Neural cell (in vitro differentiated cells): ENCODE measurements around the gene EIF1AD. TPM values are rescaled to one million over a fixed set of nuclear protein-coding genes. Genes with fewer than 3 reads are reported as not detected.

Source experiments
- H2AFZ ChIP-seq: fragments of 200-600, 300-800 bp; sonication (generic), shearing (Covaris generic); 2 replicates; pipeline ENCODE4 v1.6.0; 2014; ENCODE audit warnings: low read depth, mild to moderate bottlenecking, antibody characterized with exemption, low read length, moderate library complexity
- H3F3A ChIP-seq: fragments of 200-600 bp; shearing (Covaris generic); 2 replicates; pipeline ENCODE4 v1.6.1; 2016; ENCODE audit warnings: mild to moderate bottlenecking, moderate library complexity, mixed read lengths, antibody characterized with exemption, low read length; ENCODE audit not compliant: insufficient read depth, poor library complexity, severe bottlenecking
- H3K27ac ChIP-seq: fragments of 200-600, 300-800 bp; sonication (generic), shearing (Covaris generic); 2 replicates; pipeline ENCODE4 v1.5.1; 2014; ENCODE audit warnings: mild to moderate bottlenecking, low read length, moderate library complexity
- H3K27me3 ChIP-seq: fragments of 300-800, 200-600 bp; sonication (generic), shearing (Covaris generic); 2 replicates; pipeline ENCODE4 v1.6.0; 2014; ENCODE audit warnings: mild to moderate bottlenecking, low read depth, low read length, moderate library complexity; ENCODE audit not compliant: insufficient read depth
- H3K36me3 ChIP-seq: fragments of 300-800, 200-600 bp; sonication (generic), shearing (Covaris generic); 2 replicates; pipeline ENCODE4 v1.5.1; 2014; ENCODE audit warnings: mild to moderate bottlenecking, antibody characterized with exemption, low read length, moderate library complexity; ENCODE audit not compliant: insufficient read depth
- H3K4me2 ChIP-seq: fragments of 300-800, 200-600 bp; sonication (generic), shearing (Covaris generic); 2 replicates; pipeline ENCODE4 v1.6.0; 2014; ENCODE audit warnings: mild to moderate bottlenecking, low read length
- H3K4me3 ChIP-seq: fragments of 300-800, 200-600 bp; sonication (generic), shearing (Covaris generic); 2 replicates; pipeline ENCODE4 v1.5.1; 2014; ENCODE audit warnings: mild to moderate bottlenecking, low read length, moderate library complexity
- H3K79me2 ChIP-seq: fragments of 200-600 bp; shearing (Covaris generic); replicated peaks from 2 replicates; pipeline ENCODE4 v1.6.0; 2014; ENCODE audit warnings: mild to moderate bottlenecking, low read length, moderate library complexity; ENCODE audit not compliant: insufficient read depth
- H3K9ac ChIP-seq: fragments of 300-800, 200-600 bp; sonication (generic), shearing (Covaris generic); 2 replicates; pipeline ENCODE4 v1.6.1; 2016; ENCODE audit warnings: mild to moderate bottlenecking, low read length, mixed read lengths
- H3K9me2 ChIP-seq: fragments of 200-600 bp; shearing (Covaris generic); 2 replicates; pipeline ENCODE4 v1.6.1; 2016; ENCODE audit warnings: mild to moderate bottlenecking, low read length, mixed read lengths; ENCODE audit not compliant: insufficient read depth
- H3K9me3 ChIP-seq: fragments of 200-600, 300-800 bp; sonication (generic), shearing (Covaris generic); 2 replicates; pipeline ENCODE4 v1.6.1; 2016; ENCODE audit warnings: mild to moderate bottlenecking, mixed run types, low read length, moderate library complexity, mixed read lengths
- H4K20me1 ChIP-seq: fragments of 200-600 bp; shearing (Covaris generic); 2 replicates; pipeline ENCODE4 v1.6.1; 2016; ENCODE audit warnings: mild to moderate bottlenecking, mixed run types; ENCODE audit not compliant: insufficient read depth
- CTCF ChIP-seq: fragments of 450-650 bp; IDR thresholded peaks from 2 replicates; pipeline ENCODE4 v1.5.1; 2014; ENCODE audit warnings: antibody characterized with exemption, mild to moderate bottlenecking, moderate library complexity; ENCODE audit not compliant: poor library complexity, severe bottlenecking
- EP300 ChIP-seq: fragments of 450-650 bp; conservative IDR thresholded peaks from 2 replicates; pipeline ENCODE4 v1.6.1; 2014; ENCODE audit warnings: antibody characterized with exemption, mild to moderate bottlenecking, moderate library complexity; ENCODE audit not compliant: poor library complexity, severe bottlenecking
- EZH2 ChIP-seq: fragments of 200-600, 300-800 bp; shearing (Covaris generic), sonication (generic); IDR thresholded peaks from 2 replicates; pipeline ENCODE4 v1.6.1; 2014; ENCODE audit warnings: antibody characterized with exemption, low read length, borderline replicate concordance, mild to moderate bottlenecking; ENCODE audit not compliant: insufficient read depth, poor library complexity, severe bottlenecking
- MXI1 ChIP-seq: fragments of 450-650 bp; conservative IDR thresholded peaks from 2 replicates; pipeline ENCODE4 v1.6.1; 2014; ENCODE audit warnings: antibody characterized with exemption, mild to moderate bottlenecking; ENCODE audit not compliant: poor library complexity, severe bottlenecking
- POLR2AphosphoS5 ChIP-seq: IDR thresholded peaks from 2 replicates; pipeline ENCODE4 v1.6.1; 2012
- RAD21 ChIP-seq: fragments of 450-650 bp; conservative IDR thresholded peaks from 2 replicates; pipeline ENCODE4 v1.6.1; 2014; ENCODE audit warnings: antibody characterized with exemption, mild to moderate bottlenecking, moderate library complexity
- REST ChIP-seq: IDR thresholded peaks from 2 replicates; pipeline ENCODE4 v1.6.1; 2012; ENCODE audit warnings: borderline replicate concordance
- TAF1 ChIP-seq: IDR thresholded peaks from 2 replicates; pipeline ENCODE4 v1.6.1; 2012; ENCODE audit warnings: low read depth
- polyA plus RNA-seq: library from polyadenylated mRNA; depleted of rRNA; stranded (reverse); fragments of >200 nt; gene quantifications from 2 replicates; pipeline ENCODE4 v1.2.3, GENCODE V29; 2014

The EIF1AD gene
- polyA plus RNA-seq, 1 donor from 2014 or later, result 34.9 TPM

GRCh38 chr11:66003291-66003690 lies 1.3 kb upstream of the EIF1AD start:
- Histone ChIP-seq H3K9me3 (no peaks in the 10 kb centered on the region), H3K4me2 (peak overlapping the region; percentile 65), H3K9ac (peak overlapping the region; percentile 79), H4K20me1 (no peaks in the 10 kb centered on the region), H3K36me3 (no peaks in the 10 kb centered on the region), H3K4me3 (peak overlapping the region; percentile 87), H3F3A (no peaks in the 10 kb centered on the region), H2AFZ (no peak overlapping the region), H3K27me3 (no peaks in the 10 kb centered on the region), H3K79me2 (peaks cover 24% of the 10 kb centered on the region), H3K27ac (no peak overlapping the region), H3K9me2 (no peaks in the 10 kb centered on the region)
- TF ChIP-seq POLR2AphosphoS5, result no peak
- TF ChIP-seq EP300, result no peak
- no peak for TF ChIP-seq RAD21
- TF ChIP-seq CTCF, result no peak
- TF ChIP-seq REST, result no peak
- TF ChIP-seq TAF1, result no peak
- no peak for TF ChIP-seq MXI1
- no peak for TF ChIP-seq EZH2

- no peaks in the 10 kb centered on the region for H3K9me2 ChIP-seq
- no peaks in the 10 kb centered on the region for H3K36me3 ChIP-seq
- no peaks in the 10 kb centered on the region for H4K20me1 ChIP-seq
- H3K79me2 ChIP-seq, result peaks cover 24% of the 10 kb centered on the region
- no peaks in the 10 kb centered on the region for H3K27me3 ChIP-seq
- H3F3A ChIP-seq, result no peaks in the 10 kb centered on the region
- H3K4me2 ChIP-seq, result peak overlapping the region; percentile 65
- peak overlapping the region; percentile 79 for H3K9ac ChIP-seq
- H3K4me3 ChIP-seq, result peak overlapping the region; percentile 87
- peak overlapping the region; percentile 74 for H2AFZ ChIP-seq
- H3K9me3 ChIP-seq, result no peaks in the 10 kb centered on the region
- TF ChIP-seq RAD21, result no peak
- peak; percentile 16 for TF ChIP-seq CTCF
- peak overlapping the region; percentile 86 for H3K27ac ChIP-seq
Measured at GRCh38 chr11:66002648-66003225, 780 bp upstream of the EIF1AD start.
